ENCODE measurements around the gene ELP4.
"Not testable (repeated sequence)": the region's sequence is repeated elsewhere in the genome, so short reads cannot be mapped to it uniquely, and the experiment has no call there.

DNA sequence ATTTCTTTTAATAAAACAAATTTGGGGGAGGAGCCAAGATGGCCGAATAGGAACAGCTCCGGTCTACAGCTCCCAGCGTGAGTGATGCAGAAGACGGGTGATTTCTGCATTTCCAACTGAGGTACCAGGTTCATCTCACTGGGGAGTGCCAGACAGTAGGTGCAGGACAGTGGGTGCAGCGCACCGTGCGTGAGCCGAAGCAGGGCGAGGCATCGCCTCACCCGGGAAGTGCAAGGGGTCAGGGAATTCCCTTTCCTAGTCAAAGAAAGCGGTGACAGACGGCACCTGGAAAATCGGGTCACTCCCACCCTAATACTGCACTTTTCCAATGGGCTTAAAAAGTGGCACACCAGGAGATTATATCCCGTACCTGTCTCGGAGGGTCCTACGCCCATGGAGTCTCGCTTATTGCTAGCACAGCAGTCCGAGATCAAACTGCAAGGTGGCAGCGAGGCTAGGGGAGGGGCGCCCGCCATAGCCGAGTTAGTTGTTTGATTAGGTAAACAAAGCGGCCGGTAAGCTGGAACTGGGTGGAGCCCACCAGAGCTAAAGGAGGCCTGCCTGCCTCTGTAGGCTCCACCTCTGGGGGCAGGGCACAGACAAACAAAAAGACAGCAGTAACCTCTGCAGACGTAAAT is 231.3 kb downstream of the ELP4 start:
- TF ChIP-seq, protein P1, sequence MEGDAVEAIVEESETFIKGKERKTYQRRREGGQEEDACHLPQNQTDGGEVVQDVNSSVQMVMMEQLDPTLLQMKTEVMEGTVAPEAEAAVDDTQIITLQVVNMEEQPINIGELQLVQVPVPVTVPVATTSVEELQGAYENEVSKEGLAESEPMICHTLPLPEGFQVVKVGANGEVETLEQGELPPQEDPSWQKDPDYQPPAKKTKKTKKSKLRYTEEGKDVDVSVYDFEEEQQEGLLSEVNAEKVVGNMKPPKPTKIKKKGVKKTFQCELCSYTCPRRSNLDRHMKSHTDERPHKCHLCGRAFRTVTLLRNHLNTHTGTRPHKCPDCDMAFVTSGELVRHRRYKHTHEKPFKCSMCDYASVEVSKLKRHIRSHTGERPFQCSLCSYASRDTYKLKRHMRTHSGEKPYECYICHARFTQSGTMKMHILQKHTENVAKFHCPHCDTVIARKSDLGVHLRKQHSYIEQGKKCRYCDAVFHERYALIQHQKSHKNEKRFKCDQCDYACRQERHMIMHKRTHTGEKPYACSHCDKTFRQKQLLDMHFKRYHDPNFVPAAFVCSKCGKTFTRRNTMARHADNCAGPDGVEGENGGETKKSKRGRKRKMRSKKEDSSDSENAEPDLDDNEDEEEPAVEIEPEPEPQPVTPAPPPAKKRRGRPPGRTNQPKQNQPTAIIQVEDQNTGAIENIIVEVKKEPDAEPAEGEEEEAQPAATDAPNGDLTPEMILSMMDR (conservative IDR thresholded peaks at IDR 0.05; ENCODE audit: low read depth, low read length), result not testable (repeated sequence)
- TF ChIP-seq EZH2phosphoT487 (IDR thresholded peaks at IDR 0.05; ENCODE audit: borderline replicate concordance, low read length), result not testable (repeated sequence)

Data from PC-3 (cell line).